Loucy (cell line): ENCODE data around the gene ENTHD1.
A peak's percentile ranks its signal among the peaks of the same experiment; 100 is the strongest.

Experiments
- H2AFZ ChIP-seq: fragments of 200-600 bp; sonication (generic); 2 replicates; pipeline ENCODE4 v1.6.0; 2016; ENCODE audit warnings: antibody characterized with exemption, mild to moderate bottlenecking, low read length, moderate library complexity
- H3F3A ChIP-seq: fragments of 200-600 bp; 2 replicates; pipeline ENCODE4 v1.6.0; 2016; ENCODE audit warnings: antibody characterized with exemption, low read depth, mild to moderate bottlenecking
- H3K27me3 ChIP-seq: fragments of 200-600 bp; sonication (generic); 2 replicates; pipeline ENCODE4 v1.6.1; 2014; ENCODE audit warnings: low read length, mild to moderate bottlenecking; ENCODE audit not compliant: insufficient read depth, poor library complexity, severe bottlenecking
- H3K36me3 ChIP-seq: fragments of 200-600 bp; sonication (generic); 2 replicates; pipeline ENCODE4 v1.6.1; 2016; ENCODE audit warnings: low read length; ENCODE audit not compliant: insufficient read depth
- H3K4me1 ChIP-seq: fragments of 200-600 bp; sonication (generic); 2 replicates; pipeline ENCODE4 v1.5.1; 2014; ENCODE audit warnings: low read length, mild to moderate bottlenecking; ENCODE audit not compliant: insufficient read depth, poor library complexity, severe bottlenecking
- H3K4me2 ChIP-seq: fragments of 200-600 bp; sonication (generic); 2 replicates; pipeline ENCODE4 v1.6.0; 2014; ENCODE audit warnings: antibody characterized with exemption, low read length, low read depth, mild to moderate bottlenecking; ENCODE audit not compliant: poor library complexity, severe bottlenecking
- H3K4me3 ChIP-seq: fragments of 200-600 bp; sonication (generic); 2 replicates; pipeline ENCODE4 v1.5.1; 2014; ENCODE audit warnings: low read length, mild to moderate bottlenecking, mixed read lengths; ENCODE audit not compliant: poor library complexity, severe bottlenecking
- H3K79me2 ChIP-seq: fragments of 200-600 bp; sonication (generic); 2 replicates; pipeline ENCODE4 v1.6.1; 2014; ENCODE audit warnings: low read length; ENCODE audit not compliant: insufficient read depth
- H3K9ac ChIP-seq: fragments of 200-600 bp; sonication (generic); 2 replicates; pipeline ENCODE4 v1.6.0; 2014; ENCODE audit warnings: mild to moderate bottlenecking, low read depth, low read length, moderate library complexity; ENCODE audit not compliant: poor library complexity, severe bottlenecking
- H3K9me2 ChIP-seq: fragments of 200-600 bp; sonication (generic); replicated peaks from 2 replicates; pipeline ENCODE4 v1.6.1; 2016; ENCODE audit warnings: low read depth, low read length, mixed read lengths
- H3K9me3 ChIP-seq: fragments of 200-600 bp; sonication (generic); 2 replicates; pipeline ENCODE4 v1.6.1; 2014; ENCODE audit warnings: mild to moderate bottlenecking, antibody characterized with exemption, low read length, low read depth; ENCODE audit not compliant: insufficient read depth
- H4K20me1 ChIP-seq: fragments of 200-600 bp; sonication (generic); 2 replicates; pipeline ENCODE4 v1.6.0; 2014; ENCODE audit warnings: antibody characterized with exemption, low read length, mild to moderate bottlenecking; ENCODE audit not compliant: insufficient read depth, poor library complexity, severe bottlenecking
- CTCF ChIP-seq: fragments of 200-600 bp; sonication (generic); conservative IDR thresholded peaks from 2 replicates; pipeline ENCODE4 v1.5.1; 2014; ENCODE audit warnings: mild to moderate bottlenecking, antibody characterized with exemption, low read length
- EZH2phosphoT487 ChIP-seq: fragments of 200-600 bp; IDR thresholded peaks from 2 replicates; pipeline ENCODE4 v1.6.1; 2018; ENCODE audit warnings: antibody characterized with exemption, mild to moderate bottlenecking, moderate library complexity, borderline replicate concordance

Gene ENTHD1

DNA sequence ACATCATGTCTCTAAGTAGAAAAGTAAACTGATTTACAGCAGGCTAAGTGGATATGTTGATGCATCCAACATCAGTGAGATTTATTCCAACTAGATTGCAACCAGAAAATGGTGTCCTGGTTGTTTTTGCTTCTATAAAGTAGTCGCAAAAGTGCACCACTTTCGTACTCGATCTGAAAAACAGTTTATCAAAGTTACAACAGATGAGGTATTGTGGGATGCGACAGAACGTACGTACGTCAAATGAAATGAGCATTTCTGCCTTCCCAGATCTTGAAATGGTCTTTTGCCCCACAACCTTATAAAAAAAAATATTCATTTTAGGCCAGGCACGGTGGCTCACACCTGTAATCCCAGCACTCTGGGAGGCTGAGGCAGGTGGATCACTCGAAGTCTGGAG is 21.0 kb upstream of the ENTHD1 start:
- peaks cover 87% of the 10 kb centered on the region for H4K20me1 ChIP-seq
- H3K4me1 ChIP-seq = peaks cover 74% of the 10 kb centered on the region
- no peak overlapping the region for H3K9ac ChIP-seq
- no peak overlapping the region for H3K4me3 ChIP-seq
- H2AFZ ChIP-seq = no peak overlapping the region
- H3K9me3 ChIP-seq = no peaks in the 10 kb centered on the region
- H3K4me2 ChIP-seq = peak overlapping the region; percentile 94
- no peaks in the 10 kb centered on the region for H3K27me3 ChIP-seq
- H3K36me3 ChIP-seq = peaks cover 30% of the 10 kb centered on the region; the same call in 1 of the 2 replicates
- H3F3A ChIP-seq = no peaks in the 10 kb centered on the region
- TF ChIP-seq CTCF = no peak
- no peaks in the 10 kb centered on the region for H3K9me2 ChIP-seq
- H3K79me2 ChIP-seq = peaks cover 99% of the 10 kb centered on the region

DNA sequence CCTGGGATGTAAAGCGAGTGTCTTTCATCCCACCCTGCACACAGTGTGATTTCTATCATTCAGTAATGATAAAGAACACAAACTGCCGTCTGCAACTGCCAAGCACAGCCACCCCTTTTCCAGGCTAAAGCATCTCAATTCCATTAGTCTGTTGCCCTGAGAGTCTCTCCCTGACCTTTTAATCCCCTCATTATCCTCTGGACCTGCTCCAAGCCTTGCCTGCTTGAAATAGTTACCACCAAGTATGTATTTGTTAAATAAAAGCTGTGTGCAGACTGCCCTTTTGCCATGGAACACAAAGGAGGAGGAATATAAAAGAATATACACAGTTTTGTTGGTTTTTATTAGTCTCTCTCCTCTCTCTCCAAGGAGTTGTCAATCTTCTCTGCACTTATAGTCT is 20.3 kb upstream of the ENTHD1 start:
- no peak overlapping the region for H3K4me3 ChIP-seq
- peaks cover 76% of the 10 kb centered on the region for H3K4me1 ChIP-seq
- H2AFZ ChIP-seq = no peak overlapping the region
- H3K36me3 ChIP-seq = peaks cover 27% of the 10 kb centered on the region; the same call in 1 of the 2 replicates
- no peaks in the 10 kb centered on the region for H3K9me3 ChIP-seq
- H3K27me3 ChIP-seq = no peaks in the 10 kb centered on the region
- H3K79me2 ChIP-seq = peaks cover 99% of the 10 kb centered on the region
- TF ChIP-seq CTCF (no peak), EZH2phosphoT487 (no peak)
- H3K4me2 ChIP-seq = peak overlapping the region; percentile 94
- H3F3A ChIP-seq = no peaks in the 10 kb centered on the region
- no peaks in the 10 kb centered on the region for H3K9me2 ChIP-seq
- peaks cover 86% of the 10 kb centered on the region for H4K20me1 ChIP-seq
- no peak overlapping the region for H3K9ac ChIP-seq

DNA sequence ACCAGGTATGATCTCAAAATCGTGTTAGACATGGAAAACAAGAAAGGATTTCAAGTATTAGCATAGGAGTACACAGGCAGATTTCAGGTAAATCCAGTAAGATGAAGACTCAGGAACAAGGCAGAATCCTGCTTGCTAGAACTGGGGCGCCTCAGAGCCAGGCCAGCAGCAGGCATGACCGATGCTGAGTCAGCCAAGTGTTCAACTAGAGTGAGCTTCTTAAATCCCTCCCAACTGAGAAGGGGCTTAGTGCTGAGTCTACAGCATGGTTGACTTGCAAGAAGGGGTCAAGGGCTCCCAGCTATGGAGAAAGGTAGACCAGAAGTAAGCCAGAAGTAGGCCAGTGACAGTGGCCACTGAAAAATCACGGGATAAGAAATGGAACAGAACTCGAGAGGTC is 19.8 kb upstream of the ENTHD1 start:
- peak overlapping the region; percentile 94 for H3K4me2 ChIP-seq
- H3K9me2 ChIP-seq = no peaks in the 10 kb centered on the region
- H2AFZ ChIP-seq = no peak overlapping the region
- no peak overlapping the region for H3K4me3 ChIP-seq
- H3F3A ChIP-seq = no peaks in the 10 kb centered on the region
- H3K36me3 ChIP-seq = peaks cover 22% of the 10 kb centered on the region; the same call in 1 of the 2 replicates
- peaks cover 82% of the 10 kb centered on the region for H3K4me1 ChIP-seq
- no peaks in the 10 kb centered on the region for H3K9me3 ChIP-seq
- no peaks in the 10 kb centered on the region for H3K27me3 ChIP-seq
- peaks cover 86% of the 10 kb centered on the region for H4K20me1 ChIP-seq
- no peak overlapping the region for H3K9ac ChIP-seq
- TF ChIP-seq CTCF = no peak
- TF ChIP-seq EZH2phosphoT487 = no peak
- peaks cover 99% of the 10 kb centered on the region for H3K79me2 ChIP-seq
